CD4-positive, alpha-beta T cell treated with Interleukin-17A for 4 hours (primary cell): ENCODE measurements around the gene DACH1.

Experiments
- DNase-seq: peaks from one replicate; pipeline ENCODE4 v3.0.0-alpha.2; 2020; ENCODE audit warnings: mixed read lengths

The DACH1 gene

GRCh38 chr13:71618159-71618558 lies 248.8 kb downstream of the DACH1 start:
- no peak for DNase-seq

DNA sequence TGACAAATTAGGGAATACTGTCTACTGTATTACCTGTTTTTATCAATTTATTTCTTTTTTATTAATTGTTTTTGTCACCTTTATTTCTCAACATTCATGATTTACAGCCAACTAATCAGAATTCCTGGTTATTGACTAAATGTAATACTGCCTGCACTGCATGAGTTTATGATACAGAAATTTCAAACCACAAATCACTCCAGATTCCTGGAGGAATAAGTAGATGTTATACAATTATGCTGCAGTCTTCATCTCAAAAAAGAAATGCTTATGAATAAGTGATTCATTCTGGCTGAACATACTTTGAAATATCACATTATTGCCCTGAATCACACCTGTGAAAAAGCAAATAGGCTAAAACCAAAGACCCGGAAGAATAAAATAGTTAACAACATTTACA lies 249.7 kb downstream of the DACH1 start:
- no peak for DNase-seq

GRCh38 chr13:71613066-71613745 lies 253.8 kb downstream of the DACH1 start:
- no peak for DNase-seq

DNA sequence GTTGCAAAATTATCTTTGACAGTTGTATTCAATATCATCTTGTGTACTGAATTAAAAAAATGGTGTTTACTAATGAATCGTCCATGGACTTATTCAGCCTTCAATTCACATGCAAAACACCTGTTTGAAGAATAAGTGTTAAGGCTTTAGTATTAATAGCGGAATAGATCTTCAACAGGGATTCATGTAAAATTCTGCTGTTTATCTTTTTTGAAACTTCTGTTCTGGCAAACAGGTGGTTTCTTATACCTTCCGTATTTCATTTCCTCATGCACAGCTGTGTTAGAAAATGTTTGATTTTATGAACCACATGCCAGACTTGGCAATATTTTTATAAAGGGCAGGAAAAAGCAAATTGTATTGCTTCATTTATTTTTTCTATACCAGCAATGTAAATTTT lies 255.7 kb downstream of the DACH1 start:
- DNase-seq = no peak

GRCh38 chr13:71610876-71611275 lies 256.1 kb downstream of the DACH1 start:
- no peak for DNase-seq

GRCh38 chr13:71609271-71609670 lies 257.7 kb downstream of the DACH1 start:
- DNase-seq = no peak

GRCh38 chr13:71607575-71607974 lies 259.4 kb downstream of the DACH1 start:
- DNase-seq = no peak

DNA sequence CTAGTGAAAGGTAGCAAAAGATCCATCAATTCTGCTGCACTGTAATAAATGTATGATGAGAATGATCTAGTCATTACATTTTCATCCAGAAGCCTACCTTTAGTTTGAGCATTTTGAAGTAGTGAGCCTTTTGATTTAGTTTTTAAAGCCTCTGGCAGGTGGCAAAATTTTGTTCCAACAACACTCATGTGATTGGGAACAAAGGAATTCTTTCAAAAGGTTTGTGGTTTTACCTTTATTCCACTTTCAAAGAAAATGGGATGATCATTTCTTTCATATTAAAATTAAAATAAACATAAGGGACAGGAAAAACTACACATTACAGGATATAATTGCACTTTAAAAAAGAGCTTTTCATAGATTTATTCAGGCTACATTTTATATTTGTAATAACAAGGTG lies 260.2 kb downstream of the DACH1 start:
- DNase-seq = no peak

GRCh38 chr13:71605744-71606143 lies 261.3 kb downstream of the DACH1 start:
- DNase-seq = no peak

DNA sequence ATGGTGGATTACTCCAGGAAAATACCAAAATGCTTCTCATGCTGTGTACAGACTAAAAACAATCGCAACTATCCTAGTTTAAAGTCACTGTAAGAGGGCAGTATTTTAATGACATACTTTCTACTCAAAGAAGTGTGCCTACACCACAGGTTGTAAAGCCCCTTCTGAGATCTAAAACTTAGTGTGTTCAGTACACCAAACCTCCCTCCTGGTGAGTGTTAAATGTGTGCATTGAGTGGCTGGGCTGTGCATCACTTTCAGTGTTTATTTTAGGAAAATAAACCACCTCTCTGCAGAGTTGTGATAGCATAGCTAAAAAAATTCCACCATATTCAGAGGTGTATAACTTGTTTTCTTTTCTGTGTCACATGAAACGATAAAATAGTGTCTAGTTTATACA lies 263.7 kb downstream of the DACH1 start:
- DNase-seq = no peak

- DNase-seq = no peak
These were observed 264.7 kb downstream of the DACH1 start for GRCh38 chr13:71602344-71602743.

GRCh38 chr13:71597150-71597549 lies 269.9 kb downstream of the DACH1 start:
- no peak for DNase-seq

DNA sequence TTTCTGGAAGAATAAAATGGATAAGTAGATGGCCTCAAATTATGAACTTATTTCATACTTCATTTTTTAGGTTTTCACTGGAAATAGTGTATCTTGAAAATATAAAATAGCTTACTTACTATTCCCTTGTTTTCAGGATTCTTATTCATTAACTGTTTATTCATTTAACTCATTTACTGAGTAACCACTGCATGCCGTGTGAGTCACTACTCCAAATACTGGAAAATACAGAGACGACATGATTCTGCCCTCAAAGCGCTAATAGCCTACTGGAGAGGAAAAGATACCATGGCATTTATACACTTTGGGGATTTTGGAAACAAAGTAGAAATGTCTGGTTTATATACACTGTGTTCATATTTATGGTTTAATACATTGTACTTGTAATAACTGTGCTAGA lies 270.9 kb downstream of the DACH1 start:
- DNase-seq = no peak

GRCh38 chr13:71593566-71593965 lies 273.4 kb downstream of the DACH1 start:
- no peak for DNase-seq

- no peak for DNase-seq
These were observed 275.6 kb downstream of the DACH1 start for GRCh38 chr13:71591374-71591773.

GRCh38 chr13:71590654-71591148 lies 276.3 kb downstream of the DACH1 start:
- DNase-seq = no peak

DNA sequence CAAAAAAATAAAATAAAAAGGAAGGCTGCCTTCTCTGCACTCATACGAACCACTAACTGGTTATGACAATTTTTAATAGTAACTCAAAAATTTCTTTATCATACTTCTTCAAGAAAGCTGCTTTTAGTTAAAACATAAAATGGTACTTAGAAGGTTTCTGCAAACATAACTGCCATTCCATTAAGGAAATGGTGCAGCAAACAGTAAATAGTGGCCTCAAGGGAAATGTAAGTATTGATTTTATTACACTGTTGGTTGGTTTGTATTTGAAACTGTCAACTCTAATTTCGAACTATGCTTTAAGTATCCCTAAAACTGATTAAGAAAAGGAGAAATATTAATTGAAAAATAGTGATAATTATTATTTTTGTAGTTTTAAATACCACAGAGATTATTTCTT lies 278.0 kb downstream of the DACH1 start:
- DNase-seq = no peak

DNA sequence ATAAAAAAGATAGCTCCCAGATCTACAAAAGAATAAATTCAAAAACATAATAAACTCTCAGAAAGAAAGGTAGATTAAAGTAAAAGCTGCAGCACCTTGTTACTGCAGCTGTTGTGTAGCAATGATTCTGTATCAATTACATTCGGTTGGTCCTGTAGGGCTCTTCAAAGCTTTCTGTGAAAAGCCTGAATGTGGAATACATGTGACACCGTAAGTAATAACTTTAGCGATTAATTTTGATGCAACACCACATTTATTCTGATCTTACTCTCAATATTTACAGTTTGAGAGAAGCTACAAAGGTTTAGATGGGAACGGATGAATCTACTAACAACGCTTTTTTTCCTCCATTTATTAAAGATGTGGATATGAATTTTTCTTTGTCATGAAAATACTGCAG lies 279.2 kb downstream of the DACH1 start:
- DNase-seq = no peak

- DNase-seq = no peak
These were observed 279.8 kb downstream of the DACH1 start for GRCh38 chr13:71587193-71587592.

GRCh38 chr13:71583581-71583980 lies 283.4 kb downstream of the DACH1 start:
- no peak for DNase-seq

DNA sequence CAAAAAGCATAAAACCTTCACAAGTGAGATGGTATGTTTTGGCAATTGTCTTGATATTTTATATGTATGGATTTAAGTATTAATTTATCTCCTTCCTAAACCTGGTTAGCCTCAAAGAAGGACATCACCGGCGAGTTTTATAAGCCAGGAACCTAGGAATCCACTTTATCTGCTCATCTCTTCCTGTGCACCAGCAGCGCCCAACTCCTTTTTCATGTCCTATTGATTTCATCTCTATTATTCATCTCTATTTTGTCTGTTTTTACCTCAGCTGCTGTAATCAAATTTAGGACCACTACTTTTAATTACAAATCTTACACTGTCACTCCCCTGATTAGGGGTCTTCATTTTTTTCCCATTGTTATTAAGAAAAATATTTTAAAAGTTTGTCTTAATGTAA lies 286.4 kb downstream of the DACH1 start:
- DNase-seq = no peak

DNA sequence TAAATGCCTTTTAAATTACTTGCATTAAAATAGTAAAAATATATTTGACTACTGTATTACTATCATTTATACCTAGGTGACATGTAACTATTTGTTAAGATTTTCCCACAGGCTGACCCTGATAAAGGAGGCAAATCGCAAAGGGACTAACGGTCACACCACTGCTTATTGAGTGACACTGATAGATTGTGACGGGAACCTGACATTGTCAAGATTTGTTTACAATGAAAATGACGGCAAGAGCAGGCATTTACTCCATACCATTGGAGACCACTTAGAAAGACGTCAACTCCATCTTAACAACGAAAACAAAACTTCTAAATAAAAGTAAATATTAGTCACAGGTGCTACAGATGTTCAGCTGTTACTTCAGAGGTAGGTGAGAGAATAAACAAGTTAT lies 289.0 kb downstream of the DACH1 start:
- no peak for DNase-seq

DNA sequence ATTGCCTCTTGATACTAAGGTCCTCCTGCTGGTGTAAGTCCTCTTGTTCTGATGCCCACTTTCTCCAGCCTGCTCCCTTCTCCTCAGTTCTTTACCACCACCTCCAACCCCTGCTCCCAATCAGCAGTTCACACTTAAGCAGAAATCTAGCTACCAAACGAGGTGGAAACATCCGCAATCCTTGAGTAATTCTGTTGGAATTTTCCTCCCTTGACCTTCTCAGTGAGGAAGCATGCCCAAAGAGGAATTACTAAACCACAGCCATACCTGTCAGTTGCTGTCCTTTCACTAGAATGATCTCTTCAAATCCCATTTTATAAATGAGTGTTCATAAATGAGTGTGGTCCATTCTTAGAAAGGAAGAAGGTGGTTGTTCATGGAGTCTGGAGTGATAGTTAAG lies 289.9 kb downstream of the DACH1 start:
- no peak for DNase-seq

DNA sequence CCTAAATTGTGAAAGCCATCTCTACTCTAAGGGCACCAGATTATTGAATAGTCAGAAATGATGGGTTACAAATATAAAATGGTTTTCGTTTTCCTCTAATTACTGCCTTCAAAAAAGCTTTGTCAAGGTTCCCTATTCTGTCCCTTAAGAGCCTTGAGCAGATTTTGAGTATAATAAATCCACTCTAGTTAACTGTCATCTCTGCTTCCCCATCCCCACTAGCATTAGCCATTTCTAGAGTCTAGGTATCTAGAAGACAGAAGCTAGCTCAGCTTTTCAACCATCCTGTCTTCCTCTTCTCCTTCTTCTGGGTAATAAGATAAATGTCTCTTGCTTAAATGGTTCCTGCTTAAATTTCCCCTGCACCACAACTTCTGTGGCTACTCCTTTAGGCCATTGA lies 290.4 kb downstream of the DACH1 start:
- no peak for DNase-seq

GRCh38 chr13:71546881-71547280 lies 320.1 kb downstream of the DACH1 start:
- DNase-seq = no peak
